Hypothalamus (tissue), 51 donors: ENCODE data around the gene ETS2.

Experiments
- DNase-seq, 51 donors: peaks; one replicate each; lab custom pipeline; 2025; lab: John Stamatoyannopoulos, UW

The ETS2 gene

DNA sequence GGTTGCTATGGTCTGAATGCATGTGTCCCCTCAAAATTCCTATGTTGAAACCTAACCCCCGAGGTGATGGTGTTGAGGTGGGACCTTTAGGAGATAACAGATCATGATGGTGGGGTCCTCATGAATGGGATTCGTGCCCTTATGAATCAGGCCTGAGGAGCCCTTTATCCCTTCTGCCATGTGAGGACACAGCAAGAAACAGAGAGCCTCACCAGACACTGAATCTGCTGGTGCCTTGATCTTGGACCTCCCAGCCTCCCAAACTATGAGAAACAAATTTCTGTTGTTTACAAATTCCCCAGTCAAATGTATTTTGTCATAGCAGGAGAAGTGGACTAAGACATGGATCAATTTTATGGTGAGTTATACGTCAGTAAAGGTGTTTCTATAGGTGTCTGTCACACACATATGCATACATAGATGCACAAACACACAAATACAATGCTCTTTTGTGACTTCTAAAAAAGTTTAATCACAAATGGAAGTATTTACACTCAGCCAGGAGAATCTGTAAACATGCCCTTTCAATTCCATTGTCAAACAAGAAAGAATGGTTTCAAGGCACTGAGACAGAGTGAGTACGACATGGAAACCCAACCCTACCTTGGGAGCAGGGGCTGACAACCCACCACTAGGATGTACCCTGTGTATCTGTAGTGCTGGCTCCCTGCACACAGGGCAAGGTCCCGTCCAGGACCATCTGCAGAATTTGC, 5.5 kb upstream of the ETS2 start:
- no peak for DNase-seq

DNA sequence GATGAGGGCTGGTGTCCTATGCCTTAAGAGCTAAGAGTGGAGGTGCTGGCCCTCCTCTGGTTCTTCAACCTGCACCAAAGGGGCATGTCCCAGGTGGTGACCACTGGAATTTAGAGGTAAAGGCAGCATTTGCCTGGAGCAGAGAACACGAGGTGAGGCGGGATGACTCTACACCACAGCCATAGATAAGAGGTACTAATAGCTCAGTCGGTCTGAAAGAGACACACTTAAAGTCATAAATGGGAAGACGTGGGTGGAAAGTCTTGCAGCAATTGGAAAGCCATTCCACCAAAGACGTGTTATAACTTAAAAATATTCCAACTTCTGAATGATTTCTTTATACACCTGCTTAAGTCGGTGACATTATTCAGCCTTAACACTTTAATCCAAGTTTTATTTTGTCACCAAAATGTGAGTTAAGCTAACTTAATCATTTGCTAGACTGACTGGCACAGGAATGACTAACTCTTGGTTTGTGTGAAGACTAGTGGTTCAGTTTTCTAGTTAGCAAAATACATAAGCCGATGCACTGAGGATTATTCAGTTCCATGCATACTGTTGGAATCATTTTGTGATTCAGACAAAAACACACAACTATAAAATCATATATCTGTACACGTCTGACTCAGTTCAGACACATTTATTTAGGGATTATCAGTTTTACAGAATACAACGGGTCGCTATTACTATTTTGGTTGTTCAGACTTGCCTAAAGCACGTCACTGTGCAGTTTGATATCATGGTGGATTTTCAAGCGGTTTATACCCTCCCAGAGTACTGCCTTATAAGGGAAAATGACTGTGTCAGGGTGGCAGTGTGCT, 4.6 kb upstream of the ETS2 start:
- peak in 1 of 51 donors; percentile 9 for DNase-seq

DNA sequence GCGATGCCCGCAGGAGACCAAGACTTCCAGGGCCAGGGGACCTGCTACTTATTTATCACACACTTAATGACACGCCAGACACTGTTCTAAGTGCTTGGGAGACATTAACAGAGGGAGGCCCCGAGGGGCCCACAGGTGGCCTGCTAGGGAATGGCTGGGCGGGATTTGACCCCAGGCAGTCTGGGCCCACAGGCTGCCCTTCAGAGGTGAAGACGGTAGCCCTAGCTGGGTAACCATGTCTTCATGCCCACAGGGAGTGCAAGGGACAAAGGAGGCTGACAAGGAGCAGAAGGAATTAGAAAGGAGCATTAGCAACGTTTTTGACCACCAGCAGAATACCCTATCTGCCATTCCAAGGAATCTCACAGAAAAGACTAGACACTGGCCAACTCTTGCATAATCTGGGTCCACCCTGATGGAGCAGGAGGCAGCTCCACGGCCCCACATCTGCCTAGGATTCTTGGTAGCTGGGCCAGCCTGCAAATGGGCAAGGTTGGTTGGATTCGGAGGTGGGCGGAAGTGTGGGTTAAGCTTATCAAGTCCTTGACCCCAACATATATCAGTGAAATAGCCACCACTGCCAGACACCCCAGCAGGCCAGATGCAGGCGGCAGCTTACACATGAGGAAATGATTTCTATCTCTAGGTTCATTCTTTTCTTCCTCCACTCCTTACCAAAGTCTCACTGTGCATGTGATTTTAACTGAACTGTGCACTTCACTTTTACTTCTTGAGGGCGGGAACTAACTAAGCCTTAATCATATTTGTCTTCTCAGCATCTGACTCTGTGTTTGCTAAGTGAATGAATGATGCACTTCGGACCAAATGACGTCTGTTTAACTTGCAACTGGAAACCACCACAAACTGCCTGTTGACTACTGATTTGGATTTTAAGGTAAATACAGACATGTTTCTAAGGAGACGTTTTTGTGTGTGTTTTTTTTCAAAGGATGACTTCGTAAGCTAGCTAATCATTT, 3.4 kb upstream of the ETS2 start:
- no peak for DNase-seq

DNA sequence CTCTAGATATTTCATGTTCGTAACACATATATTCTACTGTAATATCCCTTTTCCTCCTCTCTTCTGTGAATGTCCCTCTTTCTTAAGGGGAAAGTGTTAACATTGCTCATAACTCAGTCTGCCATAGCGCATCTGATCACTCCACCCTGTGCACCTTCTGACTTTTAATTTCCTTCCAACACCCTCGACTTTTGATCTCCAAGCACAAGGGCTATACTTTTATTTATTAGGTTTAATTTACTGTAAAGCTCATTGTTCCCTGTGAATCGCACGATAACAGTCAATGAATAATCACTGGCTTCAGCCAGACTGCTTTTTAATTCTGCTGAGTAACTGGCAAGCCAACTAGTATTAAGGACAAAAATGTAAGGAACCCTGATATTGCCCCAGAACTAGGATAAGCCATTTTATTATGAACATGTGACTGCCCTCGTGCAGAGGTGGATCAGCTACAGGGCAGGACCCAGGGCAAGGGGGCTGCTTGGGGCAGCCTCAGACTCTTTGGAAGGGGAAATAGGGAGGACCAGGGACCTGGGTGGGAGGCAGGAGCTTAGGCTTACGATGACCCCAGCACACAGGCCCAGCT, 2.6 kb upstream of the ETS2 start:
- DNase-seq = no peak

DNA sequence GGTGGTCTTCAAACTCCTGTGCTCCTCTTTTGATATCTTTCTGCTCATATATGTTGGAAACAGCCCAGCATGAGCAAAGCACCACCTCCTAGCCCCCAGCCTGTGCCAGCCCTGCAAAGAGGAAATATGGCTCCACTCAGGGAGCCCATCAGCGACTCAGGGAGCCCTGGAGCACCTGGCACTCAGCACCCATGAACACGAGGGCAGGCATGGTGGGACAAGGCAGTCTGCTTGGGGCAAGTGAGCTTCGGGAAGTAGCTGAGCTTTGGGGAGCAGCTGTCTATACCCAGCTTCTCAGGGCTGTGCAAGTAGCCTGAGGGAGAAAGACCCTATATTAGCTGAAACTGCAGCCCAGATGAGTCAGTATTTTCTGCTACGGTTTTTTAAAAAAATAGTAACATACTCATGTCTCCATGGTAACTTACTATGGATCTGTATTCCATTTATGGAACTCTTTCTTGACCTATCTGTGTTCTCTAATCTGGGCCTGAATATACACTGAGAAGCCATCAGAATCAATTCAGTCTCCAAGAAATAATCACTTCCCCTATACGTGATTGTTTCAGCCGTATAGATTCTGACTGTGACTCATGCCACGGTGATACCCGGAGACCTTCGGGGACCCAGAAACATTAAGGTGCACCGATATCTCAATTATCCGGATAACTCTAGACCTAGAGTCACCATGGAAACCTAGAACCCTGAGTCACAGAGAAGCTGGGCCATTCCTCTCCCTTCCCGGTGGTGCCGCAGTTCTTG, 1.5 kb upstream of the ETS2 start:
- peak in 2 of 51 donors; percentile 12 to 53 for DNase-seq

DNA sequence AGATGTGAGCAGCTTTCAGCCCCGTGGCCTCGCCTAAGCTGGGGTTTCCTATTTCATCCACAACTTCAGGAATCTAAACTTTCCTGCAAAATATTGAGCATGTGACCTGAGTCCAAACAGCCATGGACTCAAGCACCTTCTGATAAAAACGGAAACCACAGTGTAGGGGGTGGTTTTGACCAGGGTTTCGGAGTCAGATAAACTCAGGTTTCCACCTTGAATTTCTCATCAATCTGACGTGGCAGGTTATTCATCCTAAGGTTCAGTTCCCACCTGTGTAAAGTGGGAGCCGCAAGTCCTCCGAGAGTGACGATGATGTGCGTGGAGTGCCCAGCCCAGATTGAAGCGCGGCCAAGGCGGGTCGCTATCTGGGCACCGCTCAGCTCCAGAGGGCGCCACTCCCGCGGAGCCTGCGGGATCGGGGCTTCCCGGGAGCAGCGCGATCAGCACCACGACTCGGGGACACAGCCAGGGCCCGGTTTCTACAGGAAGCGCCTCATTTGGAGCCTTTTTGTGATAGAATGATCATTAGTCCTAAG, 871 bp upstream of the ETS2 start:
- DNase-seq = peak in 39 of 51 donors; percentile 11 to 79 (median 46)

DNA sequence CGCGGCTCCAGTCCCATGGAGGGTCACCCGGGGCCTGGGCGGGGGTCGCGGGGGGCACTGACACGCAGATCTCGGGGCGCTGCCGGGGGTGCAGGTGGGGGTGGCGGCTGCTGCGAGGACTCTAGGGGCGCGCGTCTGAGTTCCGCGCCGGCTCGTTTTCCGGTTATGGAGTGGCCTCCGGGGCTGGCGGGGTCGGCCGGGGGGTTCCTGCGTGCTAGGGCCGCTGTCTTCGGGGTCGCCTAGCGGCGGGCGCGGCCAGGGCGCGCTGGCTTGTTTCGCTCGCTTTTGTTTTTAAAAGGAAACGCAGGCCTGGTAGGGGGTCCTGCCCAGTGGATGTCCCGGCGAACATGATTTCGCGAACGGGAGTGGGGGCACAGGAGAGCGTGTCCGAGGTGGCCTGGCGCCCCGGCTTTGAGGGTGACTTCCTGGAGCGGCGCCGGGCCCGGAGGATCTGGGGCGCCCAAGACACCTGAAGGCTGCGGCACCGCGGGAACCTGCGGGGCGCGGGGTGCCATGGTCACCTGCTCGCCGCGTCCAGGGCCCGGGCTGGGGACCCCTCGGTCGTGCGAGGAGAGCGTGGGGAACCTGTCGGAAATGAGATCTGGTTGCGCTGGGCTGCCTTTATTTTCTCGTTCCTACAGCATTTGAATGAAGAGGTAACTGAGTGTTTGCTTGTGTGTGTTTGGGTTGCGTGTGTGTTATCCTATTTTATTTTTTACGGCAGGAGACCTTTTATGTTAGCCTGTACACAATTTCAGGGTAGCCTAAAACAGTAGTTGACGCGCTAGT, 618 bp downstream of the ETS2 start:
- DNase-seq = peak in 4 of 51 donors; percentile 27 to 41 (median 34)

DNA sequence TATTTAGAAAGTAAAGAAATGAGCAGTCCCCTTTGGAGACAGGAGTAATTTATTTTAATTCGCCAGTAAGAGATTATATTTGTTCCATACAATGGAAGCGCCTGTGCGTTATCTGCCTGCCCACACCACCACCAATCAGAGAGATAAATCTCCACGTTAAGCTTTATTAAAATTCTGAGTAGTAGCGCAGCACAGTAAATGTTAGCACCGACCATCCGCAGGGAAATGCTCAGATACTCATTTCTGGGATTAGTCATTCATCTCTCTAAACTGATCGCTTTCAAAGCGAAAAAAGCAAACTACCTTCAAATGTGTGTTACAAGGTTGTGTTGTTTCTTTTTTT, 1.2 kb downstream of the ETS2 start:
- DNase-seq = peak in 1 of 51 donors; percentile 36

DNA sequence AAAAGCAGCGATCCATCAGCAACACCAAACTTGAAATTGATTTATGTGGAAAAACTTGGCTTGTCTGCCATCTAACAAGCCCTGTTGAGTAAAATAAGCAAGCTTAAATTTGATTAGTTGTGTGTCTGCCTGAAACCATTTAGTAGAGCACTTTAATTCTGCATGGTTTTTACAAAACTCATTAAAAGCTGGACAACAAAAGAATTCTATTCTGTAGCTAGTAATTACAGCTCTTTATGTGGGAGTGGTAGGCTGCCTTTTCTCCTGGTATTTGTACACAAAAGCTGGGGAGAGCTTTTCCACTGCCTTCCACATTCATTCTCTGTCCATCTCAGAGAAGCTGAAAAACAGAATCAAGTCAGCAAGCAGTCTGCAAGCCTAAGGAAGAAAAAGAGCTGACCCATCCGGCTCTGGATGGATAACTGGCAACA, 1.7 kb downstream of the ETS2 start:
- DNase-seq = no peak

DNA sequence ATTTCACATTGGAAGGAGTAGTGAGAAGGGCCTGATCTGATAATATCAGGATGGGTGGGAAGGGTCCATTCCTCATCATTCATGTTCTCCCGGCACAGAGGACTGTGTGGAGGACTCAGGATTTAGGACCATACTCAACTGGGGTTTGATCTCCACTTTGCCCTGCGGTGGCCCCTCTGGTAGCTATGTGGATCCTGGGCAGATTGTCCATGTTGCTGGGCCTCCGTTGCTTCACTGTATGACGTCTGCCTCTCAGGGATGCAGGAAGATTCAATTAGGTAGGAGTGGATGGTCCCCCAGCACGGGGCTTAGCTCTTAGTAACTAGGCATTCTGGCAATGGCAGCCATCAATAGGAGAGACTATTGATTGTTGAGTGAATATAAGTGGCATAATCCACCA, 2.3 kb downstream of the ETS2 start:
- DNase-seq = no peak

DNA sequence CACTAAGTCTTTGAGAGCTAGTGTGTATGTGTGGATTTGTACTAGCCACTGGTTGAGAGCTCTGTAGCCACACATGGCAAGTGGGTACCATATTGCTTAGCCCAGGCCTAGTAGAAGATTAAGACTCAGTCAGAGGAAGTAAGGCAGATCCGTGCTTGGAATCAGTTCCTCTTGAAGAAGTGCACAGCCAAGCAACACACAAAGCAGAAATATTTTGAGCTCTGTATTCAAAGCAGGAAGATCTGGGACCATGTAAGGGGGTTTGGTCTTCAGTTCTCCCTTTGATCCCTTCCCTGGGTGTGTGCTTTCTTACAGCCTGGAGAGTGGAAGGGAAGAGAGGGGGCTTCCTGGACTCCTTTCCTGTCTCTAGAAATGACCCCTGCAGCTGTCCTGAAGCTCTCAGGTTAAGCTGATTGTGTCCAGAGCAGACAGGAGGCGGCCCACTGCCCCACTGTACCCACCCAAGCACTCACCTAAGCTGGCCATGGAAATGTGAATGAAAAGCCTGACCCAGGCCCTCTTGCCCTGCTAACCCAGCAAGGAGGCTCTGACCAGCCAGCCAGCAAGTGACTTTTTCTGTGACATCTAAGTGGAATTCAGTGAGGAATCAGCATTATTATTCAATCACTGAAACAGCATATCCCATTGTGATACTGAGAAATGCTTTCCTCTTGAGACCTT, 3.6 kb downstream of the ETS2 start:
- DNase-seq = peak in 1 of 51 donors; percentile 7

DNA sequence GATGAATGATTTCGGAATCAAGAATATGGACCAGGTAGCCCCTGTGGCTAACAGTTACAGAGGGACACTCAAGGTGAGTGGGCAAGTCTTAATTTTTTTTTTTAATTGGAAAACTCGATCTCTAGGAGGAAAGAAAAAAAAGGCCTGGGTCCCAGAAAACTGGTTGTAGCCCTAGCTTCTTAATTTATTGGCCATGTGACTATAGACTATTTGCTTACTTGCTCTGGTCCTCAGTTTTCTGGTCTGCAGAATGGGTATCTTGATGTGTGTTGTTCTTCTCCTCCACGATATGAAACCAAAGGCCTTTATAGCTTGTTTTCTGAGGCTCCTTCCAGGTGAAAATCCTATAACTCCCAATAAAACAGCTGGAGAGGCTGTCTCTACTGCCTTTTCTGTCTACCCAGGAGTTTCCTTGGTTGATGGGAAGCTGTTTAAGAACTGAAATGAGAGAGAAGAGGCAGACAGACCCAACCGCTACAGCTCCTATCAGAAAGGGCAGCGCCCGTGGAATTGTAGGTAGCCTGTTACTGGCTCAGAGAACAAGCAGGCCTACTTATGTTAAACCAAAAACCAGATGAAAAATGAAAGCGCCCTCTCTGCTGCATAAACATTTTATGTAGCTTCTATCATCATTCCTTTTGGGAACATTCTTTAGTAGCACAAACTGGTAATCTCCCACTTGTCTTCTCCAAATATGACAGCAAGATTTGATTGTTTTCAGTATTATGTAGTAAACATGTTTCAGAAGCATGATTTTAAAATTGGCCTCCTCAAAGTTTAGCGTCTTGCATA, 4.5 kb downstream of the ETS2 start:
- no peak for DNase-seq

DNA sequence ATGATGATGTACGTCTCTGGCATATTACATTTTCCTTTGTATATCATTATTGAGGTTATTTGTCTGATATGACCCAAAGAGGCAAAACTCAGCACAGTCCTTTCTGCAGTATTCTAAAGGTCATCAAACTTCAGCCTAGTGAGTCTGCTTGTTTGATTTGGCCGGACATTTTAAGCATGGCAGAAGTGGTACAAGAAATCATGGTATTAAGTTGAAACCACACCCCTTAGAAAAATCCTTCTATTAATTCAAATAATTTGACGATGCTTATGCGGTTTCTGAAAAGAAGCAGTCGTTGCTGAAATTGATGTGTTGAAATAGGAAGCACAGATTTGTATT, 5.1 kb downstream of the ETS2 start:
- DNase-seq = no peak

DNA sequence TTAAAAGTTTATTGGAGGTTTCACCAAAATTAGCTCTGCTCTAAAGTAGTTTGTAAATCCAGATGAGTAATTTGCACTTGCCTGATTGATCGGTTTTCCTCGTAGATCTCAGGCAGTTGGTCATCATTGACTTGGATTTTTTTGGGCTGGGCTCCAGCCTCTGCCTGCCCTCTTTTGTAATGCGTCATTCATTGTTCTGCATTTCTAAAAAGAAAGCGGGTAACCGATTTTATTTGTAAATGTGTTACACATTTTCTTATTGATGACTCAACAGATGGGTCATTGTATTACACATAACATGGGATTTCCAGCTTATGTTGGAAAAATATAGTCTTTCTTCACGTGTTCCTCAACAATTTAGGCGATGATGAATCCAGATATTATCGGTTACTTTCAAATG, 5.5 kb downstream of the ETS2 start:
- DNase-seq = no peak

DNA sequence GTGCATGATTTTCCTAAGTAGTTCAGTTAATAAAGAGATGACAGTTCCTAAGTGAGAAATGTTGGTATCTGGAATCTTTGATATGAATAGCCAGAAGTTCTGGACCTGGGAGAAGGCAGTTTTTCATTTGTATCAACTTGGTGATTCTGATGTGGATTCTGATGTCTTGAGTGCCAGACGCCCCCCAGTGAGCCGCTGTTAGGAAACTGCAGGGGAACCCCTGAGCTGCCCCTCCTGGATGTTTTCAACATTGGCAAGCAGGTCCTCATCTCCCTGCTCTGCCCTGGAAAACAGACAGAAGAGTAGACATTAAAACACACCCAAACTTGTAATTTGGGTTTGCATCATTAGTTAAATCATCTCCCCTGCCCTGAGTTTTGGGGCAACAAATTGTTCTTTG, 7.4 kb downstream of the ETS2 start:
- no peak for DNase-seq

DNA sequence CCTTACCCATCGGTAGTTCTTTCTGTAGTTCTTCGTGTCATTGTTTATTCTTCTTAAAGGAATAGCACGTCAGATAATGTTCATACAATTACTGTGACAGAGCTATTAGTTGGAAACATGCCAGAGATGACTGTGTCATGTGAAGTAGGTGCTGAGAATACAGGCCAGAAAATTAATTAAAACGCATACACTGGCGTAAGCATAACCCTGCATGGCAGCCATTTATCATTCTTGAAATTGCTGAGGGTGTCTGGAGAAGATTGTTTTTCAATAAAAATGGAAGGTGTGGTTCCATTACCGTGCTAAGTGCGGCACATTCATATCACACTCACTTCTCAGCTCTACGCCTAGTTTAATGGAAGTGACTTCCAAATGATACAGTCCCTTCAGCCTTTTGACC, 7.8 kb downstream of the ETS2 start:
- DNase-seq = no peak
